GM19455 (cell line): ENCODE measurements around the gene SERPINA5.
"Not testable (repeated sequence)": the region's sequence is repeated elsewhere in the genome, so short reads cannot be mapped to it uniquely, and the experiment has no call there.

Experiments
- ATAC-seq: cut with Tn5 transposase; IDR thresholded peaks from one replicate; pipeline ENCODE4 v1.9.1; 2021; ENCODE audit not compliant: unreplicated experiment

SERPINA5 gene

DNA sequence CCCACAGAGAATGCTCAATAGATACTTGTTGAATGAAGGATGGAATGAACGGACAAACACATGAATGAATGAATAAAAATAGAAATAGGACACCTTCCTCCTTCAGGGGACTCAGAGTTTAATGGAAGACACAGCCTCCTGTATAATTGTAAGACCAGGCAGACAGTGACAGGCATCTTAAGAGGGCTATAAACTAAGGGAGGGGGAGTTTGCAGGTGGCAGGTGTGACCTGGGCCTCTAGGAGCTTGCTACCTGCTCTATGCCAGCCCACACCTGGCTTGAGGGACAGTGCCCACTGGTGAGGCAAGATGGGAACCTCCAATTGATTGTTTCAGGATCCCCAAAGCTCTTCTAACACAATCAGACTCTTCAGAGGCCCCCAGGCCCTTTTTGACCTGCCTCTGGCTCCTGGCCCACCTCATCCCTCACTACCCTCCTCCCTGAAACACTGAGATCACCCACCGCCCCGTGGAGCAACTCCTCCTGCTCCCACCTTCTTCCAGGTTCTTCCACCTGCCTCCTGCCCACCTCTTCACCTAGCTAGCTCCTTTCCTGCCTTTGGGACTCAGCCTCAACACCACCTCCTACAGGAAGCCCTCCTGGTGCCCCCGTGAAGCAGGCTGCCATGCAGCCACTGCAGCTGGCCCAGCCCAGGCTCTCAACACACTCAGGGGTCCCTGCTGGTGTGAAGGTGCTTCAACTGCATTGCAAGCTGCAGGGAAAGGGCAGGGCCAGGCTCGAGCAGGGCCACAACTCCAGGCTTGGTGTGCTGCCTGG, 40.3 kb downstream of the SERPINA5 start:
- ATAC-seq: no peak

DNA sequence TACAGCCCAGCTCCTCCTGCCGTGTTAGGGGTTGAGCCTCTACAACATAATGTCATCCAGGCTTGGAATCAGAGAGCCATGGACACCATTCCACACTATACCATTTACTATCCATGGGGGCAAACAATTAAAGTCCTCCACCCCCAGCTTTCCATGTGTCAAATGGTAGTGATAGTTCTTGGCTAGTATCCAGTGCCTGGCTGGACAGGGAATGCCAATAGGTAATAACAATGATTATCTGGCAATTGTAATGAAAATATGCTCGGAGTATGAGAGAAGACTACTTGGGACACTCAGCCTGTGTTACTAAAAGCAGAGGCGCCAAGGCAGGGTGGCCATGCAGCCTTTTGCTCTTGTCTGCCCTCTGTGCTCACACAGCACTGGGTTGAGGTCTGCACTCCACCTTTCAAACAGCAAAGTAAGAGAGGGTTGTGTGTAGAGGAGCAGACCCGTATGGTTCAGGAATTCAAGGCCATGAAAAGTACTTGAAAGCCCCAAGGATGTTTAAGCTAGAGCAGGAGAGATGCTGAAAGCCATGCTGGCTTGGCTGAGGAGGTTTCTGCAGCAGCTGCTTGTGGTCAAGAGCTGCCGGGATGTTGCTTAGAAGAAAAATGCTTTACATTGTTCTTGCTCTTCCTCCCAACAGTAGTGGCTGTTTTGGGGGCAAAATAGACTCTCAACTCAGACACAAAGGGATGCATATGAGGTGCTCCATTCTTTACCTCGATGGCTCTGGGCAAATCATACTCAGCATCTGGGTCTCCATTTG, 41.6 kb downstream of the SERPINA5 start:
- ATAC-seq: no peak

DNA sequence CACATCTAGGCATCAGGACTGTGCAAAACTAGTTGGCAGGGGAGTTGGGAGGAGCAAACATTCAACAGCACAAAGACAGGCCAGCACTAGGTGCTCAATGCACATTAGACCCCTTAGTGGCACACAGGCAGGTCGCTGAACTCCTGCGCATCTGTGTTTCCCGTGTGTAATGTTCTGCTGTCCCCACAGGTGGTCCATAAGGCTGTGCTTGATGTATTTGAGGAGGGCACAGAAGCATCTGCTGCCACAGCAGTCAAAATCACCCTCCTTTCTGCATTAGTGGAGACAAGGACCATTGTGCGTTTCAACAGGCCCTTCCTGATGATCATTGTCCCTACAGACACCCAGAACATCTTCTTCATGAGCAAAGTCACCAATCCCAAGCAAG, 42.2 kb downstream of the SERPINA5 start:
- no peak for ATAC-seq

DNA sequence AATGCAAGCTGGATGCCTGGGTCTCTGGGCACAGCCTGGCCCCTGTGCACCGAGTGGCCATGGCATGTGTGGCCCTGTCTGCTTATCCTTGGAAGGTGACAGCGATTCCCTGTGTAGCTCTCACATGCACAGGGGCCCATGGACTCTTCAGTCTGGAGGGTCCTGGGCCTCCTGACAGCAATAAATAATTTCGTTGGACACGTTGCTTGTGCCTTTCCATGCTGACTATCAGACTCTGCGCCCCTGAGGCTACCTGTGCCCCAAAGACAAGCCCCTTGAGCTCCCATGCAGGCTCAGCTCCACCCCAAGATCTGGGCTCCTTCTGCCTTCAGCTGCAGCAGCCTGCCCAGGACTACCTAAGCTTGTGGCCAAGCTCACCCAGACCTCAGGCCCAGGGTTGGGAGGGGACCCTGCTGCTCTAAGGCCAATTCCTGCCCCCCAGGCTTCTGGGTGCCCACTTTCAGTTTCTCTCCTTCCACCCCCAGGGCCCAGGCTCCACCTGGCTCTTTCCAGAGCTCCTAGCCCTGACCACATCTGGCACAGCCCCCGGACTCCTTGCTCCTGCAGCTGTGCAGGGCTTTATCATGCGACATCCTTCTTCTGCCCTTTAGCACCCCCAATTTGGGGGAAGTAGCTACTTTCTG, 42.8 kb downstream of the SERPINA5 start:
- no peak for ATAC-seq

DNA sequence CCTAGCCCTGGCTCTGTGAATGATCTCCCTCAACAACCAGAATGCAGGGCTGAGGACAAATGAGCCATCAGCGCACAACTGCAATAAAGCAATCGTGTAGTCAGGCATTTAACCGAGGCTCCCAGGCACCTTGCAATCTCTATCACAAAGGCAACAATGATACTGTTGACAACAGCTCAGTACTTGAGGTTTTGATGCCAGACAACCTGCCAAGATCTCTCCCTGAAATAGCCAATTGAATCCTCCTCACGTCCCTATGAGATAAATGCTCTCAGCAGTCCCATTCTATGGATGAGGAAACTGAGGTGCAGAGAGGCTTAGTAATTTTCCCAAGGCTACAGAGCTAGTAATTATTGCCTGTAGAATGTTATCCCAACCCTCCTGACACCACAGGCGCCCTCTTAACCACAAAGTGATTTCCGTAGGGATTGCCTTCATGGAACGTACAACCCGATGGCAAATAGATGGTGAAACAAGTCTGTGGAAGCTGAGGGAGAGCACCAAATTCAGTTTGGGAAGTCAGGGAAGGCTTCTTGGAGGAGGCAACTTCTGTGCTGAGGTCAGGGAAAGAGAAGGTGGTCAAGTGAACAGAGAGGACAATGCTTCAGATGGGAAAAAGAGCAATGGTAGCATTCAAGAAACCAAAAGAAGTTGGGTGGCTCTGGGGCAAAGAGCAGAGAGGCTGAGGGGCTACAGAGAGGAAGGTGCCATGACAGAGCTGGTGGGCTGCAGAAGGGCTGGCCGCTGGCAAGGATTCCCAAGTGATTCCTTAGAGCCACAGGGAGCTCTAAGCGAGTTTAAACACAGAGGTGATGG, 43.5 kb downstream of the SERPINA5 start:
- no peak for ATAC-seq

DNA sequence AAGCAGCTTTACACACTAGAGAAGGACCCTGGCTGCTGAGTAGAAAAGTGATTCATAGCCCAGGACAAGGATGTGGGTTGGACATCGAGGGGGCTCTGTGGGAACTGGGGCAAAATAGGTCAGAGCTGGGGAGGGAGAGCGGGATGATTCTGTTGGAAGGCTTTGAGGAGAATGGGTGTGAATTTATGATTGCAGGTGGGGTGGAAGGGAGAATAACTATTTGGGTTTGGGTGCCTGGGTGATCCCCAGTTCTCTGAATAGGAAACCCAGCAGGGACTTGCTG, 44.1 kb downstream of the SERPINA5 start:
- no peak for ATAC-seq

DNA sequence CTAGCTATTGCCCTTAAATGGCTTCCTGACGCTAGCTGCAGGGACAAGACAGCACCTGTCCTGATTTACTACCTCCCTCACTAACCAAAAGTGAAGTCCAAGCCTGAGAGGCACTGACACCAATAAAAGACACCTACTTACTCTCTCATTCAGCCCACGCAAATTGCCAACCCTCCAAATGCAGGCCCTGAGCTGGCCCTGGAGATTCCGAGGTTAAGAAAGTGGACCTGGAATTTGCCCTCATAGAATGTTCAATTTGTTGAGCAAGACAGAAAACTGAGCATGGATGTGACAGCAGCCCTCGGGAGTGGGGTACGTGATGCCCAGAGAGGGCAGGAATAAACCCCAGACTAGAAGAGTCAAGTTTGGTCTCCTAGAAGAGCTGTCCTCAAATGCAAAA, 47.4 kb downstream of the SERPINA5 start:
- ATAC-seq: no peak

DNA sequence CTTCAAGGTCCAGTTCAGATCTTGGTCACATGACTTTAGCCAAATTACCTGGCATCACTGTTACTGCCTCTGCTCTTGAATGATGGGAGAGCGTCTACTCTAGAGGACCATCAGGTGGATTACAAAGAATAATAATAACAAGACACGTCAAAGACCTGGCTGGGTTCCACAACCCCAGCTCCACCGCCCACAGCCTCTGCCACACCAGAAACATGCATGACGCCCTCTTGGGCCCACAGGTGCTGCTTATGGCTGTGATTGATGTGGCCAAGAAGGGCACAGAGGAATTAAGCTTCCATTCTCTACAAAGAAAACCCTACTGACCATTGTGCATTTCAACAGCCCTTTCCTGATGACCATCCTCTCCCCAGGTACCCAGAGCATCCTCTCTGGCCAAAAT, 49.2 kb downstream of the SERPINA5 start:
- ATAC-seq: no peak

DNA sequence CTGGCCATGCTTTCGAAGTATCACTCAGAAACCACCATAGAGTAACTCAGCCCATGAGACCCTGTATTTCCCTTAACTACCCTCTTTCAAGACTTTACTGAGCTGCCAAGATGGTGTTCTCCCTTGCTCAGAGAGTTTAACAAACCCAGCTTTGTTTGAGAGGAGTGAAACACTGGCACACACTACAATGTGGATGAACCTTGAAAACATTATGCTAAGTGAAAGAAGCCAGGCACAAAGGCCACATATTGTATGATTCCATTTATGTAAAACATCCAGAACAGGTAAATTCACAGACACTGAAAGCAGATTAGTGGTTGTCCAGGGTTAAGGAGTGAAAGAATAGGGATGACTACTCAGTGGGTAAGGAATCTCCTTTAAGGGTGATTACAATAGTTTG, 49.8 kb downstream of the SERPINA5 start:
- no peak for ATAC-seq

DNA sequence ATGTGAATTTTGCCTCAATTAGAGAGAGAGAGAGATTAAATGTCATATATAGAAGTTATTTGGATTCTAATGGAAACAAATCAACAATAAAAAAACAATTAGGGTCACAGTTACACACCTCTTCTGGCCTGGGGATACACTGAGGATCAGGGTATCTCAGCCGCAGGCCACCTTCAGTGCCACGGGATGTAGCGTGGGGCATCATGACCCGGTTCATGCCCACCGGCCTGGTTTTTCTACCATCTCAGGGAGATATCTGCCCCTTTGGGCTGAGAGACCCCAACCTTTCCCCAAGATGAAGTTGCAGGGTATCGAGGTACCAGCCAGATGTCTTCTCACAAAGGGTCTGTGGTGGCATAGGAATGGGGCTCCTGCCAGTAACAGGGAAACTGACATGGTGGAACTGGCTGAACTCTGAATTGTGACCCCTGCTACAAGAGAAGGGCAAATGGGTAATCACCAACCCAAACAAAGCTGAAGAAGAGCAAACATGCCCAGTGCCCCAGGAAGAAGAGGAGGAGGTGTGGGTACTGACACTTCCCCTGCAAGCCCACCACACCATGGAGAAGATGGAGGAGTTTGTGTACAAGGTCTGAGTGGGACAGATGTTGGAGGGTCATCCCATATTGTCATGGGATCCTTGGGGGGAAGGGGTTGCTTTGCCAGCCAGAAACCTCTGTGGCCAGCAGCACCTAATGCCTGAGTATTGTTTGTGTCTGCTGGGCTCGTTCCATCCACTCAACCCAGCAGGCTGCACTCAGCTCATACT, 50.5 kb downstream of the SERPINA5 start:
- no peak for ATAC-seq

DNA sequence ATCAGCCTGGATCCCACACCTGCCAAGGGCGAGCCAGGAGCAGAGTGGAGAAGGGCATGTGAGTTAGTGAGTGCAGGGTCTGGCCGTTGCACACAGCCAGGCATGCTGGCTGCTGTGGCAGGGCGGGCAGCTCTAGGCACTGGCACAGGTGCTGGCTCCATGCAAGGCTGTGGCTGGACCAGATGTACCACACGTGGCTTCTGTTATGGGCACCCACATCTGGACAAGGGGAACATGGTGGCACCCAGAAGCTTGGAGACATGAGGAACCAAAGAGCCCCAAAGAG, 51.0 kb downstream of the SERPINA5 start:
- no peak for ATAC-seq

DNA sequence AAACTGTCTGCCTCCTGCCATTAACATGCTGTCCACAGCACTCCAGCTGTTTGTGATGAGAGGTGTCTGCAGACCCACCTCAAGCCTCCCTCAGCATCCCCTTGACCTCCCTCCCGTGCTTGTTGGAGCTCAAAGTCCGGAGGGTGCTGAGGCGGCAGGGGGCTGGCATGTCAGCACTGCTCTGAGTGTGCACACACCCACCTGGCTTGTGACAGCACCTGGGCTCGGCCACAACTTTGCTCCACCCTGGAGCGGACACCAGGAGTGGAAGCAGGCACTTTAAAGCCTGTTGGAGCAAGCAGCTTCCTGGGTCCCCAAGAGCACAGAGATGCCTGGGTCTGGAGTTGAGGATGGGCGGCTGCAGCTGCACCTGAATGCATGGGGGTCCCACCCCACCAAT, 51.9 kb downstream of the SERPINA5 start:
- no peak for ATAC-seq

DNA sequence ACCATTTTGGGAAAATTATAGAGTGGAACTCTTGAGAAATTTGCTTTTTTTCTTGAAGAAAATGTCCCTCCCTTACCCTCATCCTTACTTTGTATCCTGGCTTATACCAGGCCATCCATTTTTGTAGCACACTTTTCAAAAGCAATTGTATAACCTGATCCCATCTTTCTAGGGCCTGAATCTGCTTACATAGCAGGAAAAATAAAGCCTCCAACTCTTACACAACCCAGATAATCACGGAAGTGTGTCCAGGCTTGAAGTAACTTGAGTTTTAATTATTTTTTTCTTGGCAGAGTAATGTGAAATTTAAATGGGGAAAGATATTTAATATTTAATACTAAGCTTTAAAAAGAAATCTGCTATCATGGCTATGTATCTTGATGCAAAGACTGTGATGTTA, 53.9 kb downstream of the SERPINA5 start:
- no peak for ATAC-seq

DNA sequence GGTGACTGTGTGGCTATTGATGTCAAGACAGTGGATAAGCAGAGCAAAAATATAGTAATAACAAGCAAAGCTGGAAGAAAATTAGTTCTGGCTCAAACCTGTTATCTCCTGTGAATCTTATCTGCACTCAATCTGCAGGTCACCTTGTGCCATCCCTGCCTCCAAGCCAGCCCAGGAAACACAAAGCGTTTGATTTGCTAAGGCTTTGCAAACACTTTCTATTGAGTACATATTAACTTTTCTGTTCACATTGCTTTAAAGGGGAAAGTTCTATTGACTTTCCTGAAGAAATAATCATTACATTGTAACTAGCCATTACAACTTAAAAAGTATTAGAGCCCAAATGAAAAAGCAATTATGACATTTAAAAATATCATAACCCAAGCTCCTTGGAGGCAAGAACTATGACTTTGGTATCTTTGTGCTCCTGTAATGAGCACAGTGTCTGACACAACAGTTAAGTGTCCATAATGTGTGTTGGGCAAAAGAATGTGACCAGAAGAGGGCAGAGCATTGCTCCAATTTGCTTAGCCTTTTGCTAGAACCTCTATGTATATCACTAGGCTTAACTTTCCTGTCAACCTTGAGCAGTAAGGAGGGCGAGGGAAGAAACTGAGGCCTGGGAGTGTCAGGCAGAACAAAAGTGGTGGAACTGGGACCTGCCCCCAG, 55.7 kb downstream of the SERPINA5 start:
- ATAC-seq: no peak

DNA sequence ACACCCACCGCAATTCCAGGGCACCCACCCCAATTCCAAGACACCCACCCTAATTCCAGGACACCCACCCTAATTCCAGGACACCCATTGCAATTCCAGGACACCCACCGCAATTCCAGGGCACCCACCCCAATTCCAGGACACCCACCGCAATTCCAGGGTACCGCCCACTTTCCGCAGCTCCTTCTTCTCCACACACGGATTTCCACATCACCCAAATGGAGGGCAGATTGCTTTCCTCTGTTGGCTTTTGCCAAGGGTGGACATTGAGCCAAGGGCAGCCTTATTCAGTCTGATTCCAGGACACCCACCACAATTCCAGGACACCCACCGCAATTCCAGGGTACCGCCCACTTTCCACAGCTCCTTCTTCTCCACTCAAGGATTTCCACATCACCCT, 56.6 kb downstream of the SERPINA5 start:
- not testable (repeated sequence) for ATAC-seq

DNA sequence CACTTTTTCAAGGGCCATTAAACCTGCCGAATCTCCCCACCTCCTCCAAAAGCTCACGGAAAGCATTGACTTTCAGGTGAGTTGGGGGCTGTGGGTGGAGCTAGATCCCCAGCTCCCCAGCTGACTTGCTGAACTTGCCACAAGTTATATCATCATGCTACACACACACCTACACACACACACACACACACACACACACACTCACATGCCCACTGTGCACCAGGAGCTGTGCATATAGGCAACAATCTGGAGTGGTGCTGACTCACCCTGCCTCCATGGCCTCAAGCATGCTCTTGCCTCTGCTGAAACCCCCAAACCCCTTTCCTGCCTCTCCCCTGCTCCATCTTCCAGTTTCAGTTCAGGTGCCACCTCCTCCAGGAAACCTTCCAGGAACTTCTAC, 57.1 kb downstream of the SERPINA5 start:
- ATAC-seq: no peak

DNA sequence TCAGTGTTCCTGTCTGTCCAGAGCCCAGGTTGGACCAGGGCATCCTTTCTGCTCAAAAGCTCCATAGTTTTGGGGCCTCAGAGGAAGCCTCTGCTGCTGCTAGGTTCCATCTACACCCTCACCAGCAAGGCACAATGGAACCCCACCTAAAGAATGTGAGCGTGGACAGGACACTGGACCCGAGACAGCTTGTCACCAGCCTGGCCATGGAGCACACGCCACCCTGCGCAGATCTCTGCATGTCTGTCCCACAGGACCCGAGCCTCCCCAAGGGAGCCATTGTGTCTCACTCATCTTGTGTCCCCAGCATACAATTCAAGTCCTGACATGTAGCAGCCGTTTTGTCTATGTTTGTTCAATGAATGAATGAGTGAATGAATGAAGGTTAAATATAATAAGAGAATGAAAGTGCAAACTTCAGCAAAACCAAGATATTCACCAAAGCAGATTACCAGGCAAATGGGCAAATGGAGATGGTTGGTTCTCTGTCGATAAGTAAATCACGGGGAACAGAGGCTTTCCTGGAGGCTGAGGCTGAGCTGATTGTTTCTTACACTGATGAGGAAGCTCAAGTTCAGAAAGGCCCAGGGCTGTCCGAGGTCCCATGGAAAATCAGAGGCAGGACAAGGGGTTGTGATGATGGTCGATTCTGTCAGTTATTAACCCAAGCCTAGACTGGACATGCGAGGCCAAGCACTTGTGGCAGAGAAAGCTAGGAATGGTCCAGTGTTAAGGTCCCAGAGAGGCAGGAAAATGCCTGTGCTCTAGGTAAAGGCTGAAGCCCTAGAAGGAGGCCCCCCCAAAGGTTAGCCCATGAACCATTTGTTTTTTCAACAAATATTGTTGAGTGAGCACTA, 58.0 kb downstream of the SERPINA5 start:
- ATAC-seq: no peak

DNA sequence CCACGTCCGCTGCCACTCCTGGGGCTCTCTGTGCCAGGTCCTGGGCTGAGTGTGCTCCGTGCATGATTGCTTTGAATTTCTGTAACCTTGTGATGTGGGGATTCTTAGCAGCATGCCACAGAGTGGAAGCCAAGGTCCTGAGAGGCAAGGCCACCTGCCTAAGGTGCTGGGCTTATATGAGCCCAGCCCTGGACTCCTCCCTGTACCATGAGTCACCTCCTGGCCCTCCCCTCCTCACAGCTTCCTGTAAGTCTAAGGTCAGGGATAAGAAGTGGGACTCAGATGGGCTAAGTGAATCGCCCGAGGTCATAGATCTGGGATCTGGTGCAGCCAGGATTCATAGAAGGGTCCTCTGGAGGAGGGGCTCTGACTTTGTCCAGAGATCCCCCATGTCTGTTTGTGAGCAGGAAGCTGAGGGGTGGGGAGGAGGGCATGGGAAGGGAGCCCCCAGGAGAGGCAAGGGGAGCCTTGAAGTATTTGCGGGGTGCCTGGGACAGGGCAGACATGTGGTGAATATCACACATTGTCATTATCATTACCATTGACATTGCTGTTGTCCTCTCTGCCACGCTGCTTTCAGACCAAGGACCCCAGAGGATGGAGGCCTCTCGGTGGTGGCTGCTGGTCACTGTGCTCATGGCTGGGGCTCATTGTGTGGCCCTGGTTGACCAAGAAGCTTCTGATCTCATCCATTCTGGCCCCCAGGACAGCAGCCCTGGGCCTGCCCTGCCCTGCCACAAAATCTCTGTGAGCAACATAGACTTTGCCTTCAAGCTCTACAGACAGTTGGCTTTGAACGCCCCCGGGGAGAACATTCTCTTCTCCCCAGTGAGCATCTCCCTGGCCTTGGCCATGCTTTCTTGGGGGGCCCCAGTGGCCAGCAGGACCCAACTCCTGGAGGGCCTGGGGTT, 59.8 kb downstream of the SERPINA5 start:
- ATAC-seq: no peak

DNA sequence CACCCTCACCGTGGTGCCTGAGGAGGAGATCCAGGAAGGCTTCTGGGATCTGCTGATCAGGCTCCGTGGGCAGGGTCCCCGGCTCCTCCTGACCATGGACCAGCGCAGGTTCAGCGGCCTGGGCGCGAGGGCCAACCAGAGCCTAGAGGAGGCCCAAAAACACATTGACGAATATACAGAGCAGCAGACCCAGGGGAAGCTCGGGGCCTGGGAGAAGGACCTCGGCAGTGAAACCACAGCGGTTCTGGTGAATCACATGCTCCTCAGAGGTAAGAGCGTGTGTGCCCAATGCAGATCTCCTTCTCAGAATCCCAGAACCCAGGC, 60.4 kb downstream of the SERPINA5 start:
- ATAC-seq: no peak
